Peyer's patch (tissue), 4 donors: Measurements from ENCODE around the gene TMEM128. TPM values are rescaled to one million over a fixed set of nuclear protein-coding genes. Genes with fewer than 3 reads are reported as not detected.

Experiments
- DNase-seq, 3 donors: peaks; one replicate each; pipeline ENCODE4 v3.0.0-alpha.2; 2017 to 2019
- H3K27ac ChIP-seq, 4 donors: fragments of 200-600 bp; sonication (generic); one replicate each; pipeline ENCODE4 v1.5.1; 2016 to 2019
- H3K27me3 ChIP-seq, 2 donors: fragments of 200-600 bp; sonication (generic); one replicate each; pipeline ENCODE4 v1.5.1; 2019
- H3K36me3 ChIP-seq, 3 donors: fragments of 200-600 bp; sonication (generic); one replicate each; pipeline ENCODE4 v1.5.1; 2016 to 2019
- H3K4me1 ChIP-seq, 4 donors: fragments of 200-600 bp; sonication (generic); one replicate each; pipeline ENCODE4 v1.5.1; 2016 to 2019
- H3K4me3 ChIP-seq, 4 donors: fragments of 200-600 bp; sonication (generic); 1 replicate in 3 of 4; 2 replicates in 1 of 4; pipeline ENCODE4 v1.5.1; 2016 to 2019; ENCODE audit warnings: mild to moderate bottlenecking in 1 of 4
- H3K9me3 ChIP-seq, 4 donors: fragments of 200-600 bp; sonication (generic); one replicate each; pipeline ENCODE4 v1.5.1; 2016 to 2019; ENCODE audit warnings: mild to moderate bottlenecking in 1 of 4
- POLR2A ChIP-seq, 2 donors: fragments of 450-650 bp; IDR thresholded peaks; one replicate each; pipeline ENCODE4 v1.5.1; 2017; ENCODE audit warnings: antibody characterized with exemption in 2 of 2, mild to moderate bottlenecking in 2 of 2, moderate library complexity in 2 of 2
- total RNA-seq, 4 donors: library from RNA; depleted of rRNA; stranded (reverse); fragments of >200 nt; gene quantifications; one replicate each; pipeline ENCODE4 v1.1.0, GENCODE V29; 2016
- TF ChIP-seq, protein P1 (sequence below), 6 experiments: fragments of 450-650 bp in 4 of 6; fragments of 200-600 bp in 2 of 6; sonication (generic) in 1 of 6; IDR thresholded peaks; one replicate each; pipeline ENCODE4 v1.5.1; 2017 to 2019; ENCODE audit warnings: antibody characterized with exemption in 6 of 6, mild to moderate bottlenecking in 3 of 6, moderate library complexity in 1 of 6

Gene TMEM128, protein sequence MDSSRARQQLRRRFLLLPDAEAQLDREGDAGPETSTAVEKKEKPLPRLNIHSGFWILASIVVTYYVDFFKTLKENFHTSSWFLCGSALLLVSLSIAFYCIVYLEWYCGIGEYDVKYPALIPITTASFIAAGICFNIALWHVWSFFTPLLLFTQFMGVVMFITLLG
- total RNA-seq, result 10 to 100 TPM; 10.7 to 15.5 (median 14.2) TPM

DNA sequence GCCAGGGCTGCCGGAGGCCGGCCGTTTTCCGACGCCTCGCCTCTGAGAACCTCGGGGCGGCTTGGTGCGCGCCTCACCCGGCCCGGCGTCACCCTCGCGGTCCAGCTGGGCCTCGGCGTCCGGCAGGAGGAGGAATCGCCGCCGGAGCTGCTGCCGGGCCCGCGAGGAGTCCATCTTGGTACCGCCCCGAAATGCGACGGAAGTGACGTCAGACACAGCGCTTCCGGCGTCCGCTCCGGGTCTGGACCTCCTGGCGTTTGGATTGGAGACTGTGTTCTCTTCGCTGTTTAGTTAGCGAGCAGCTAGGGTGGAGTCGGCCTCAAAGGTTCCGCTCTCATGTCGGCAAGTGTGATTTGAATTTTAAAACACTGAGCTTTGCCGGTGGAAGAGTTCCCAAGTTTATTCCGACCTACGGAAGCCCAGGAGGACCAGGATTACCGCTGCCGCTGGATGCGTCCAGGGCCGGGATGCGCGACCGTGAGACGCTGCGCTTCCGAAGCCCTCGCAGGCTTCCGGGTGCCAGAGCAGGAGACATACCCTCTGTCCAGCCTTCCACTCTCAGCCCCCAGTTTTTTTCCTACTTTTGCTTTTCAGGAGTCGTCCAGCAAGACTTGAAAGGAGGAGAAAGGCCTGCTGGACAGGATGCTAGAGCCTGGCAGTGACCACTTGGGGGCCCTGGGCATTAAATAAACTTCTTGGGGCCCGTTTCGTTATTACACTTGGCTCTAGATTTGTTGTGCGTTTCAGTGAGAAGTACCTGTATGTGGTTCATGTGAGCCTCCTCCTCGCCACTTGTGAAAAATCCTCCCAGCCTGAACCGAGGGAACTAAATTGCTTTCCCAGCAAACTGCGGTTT is at the start of gene TMEM128:
Gene TMEM128 (minus strand): TSS at position 195 of the 856 bp plus-strand sequence. CDS start 21 bp downstream, at position 174.
- Histone ChIP-seq H3K27ac (peak within 1 kb of the TSS; percentile 80 to 94 (median 87)), H3K4me3 (peak within 1 kb of the TSS; percentile 70 to 88 (median 76)), H3K9me3 (no peaks in the 10 kb centered on the region), H3K4me1 (peaks cover 0 to 26% (median 6%) of the 10 kb centered on the region in 4 donors), H3K27me3 (no peaks in the 10 kb centered on the region), H3K36me3 (peaks cover 0 to 21% (median 0%) of the 10 kb centered on the region in 3 donors)
- DNase-seq, result peak; percentile 89 to 97 (median 95)
- TF ChIP-seq, protein P1, sequence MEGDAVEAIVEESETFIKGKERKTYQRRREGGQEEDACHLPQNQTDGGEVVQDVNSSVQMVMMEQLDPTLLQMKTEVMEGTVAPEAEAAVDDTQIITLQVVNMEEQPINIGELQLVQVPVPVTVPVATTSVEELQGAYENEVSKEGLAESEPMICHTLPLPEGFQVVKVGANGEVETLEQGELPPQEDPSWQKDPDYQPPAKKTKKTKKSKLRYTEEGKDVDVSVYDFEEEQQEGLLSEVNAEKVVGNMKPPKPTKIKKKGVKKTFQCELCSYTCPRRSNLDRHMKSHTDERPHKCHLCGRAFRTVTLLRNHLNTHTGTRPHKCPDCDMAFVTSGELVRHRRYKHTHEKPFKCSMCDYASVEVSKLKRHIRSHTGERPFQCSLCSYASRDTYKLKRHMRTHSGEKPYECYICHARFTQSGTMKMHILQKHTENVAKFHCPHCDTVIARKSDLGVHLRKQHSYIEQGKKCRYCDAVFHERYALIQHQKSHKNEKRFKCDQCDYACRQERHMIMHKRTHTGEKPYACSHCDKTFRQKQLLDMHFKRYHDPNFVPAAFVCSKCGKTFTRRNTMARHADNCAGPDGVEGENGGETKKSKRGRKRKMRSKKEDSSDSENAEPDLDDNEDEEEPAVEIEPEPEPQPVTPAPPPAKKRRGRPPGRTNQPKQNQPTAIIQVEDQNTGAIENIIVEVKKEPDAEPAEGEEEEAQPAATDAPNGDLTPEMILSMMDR (IDR thresholded peaks at IDR 0.05), result peak in 3 of 6 experiments; percentile 25 to 45 (median 44)
- TF ChIP-seq POLR2A (IDR thresholded peaks at IDR 0.05), result peak; percentile 65 to 83

DNA sequence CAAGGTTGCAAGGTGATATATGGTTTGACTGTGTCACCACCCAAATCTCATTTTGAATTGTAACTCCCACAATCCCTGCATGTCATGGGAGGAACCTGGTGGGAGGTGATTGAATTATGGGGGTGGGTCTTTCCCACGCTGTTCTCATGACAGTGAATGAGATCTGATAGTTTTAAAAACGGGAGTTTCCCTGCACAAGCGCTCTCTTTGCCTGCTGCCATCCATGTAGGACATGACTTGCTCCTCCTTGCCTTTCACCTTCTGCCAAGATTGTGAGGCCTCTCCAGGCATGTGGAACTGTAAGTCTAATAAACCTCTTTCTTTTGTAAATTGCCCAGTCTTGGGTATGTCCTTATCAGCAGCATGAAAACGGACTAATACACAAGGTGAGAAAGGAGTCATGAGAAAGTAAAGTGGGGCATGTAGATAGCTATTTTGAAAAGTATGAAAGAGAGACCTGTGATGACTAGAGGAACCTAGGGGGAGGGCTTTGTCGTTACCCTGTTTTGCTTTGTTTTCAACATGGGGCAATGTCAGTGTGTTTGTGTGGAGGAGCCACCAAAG is 48.3 kb upstream of the TMEM128 start:
- Histone ChIP-seq H3K27ac (no peak overlapping the region), H3K27me3 (no peaks in the 10 kb centered on the region), H3K4me3 (no peak overlapping the region), H3K4me1 (peaks cover 0 to 5% (median under 1%) of the 10 kb centered on the region in 4 donors), H3K9me3 (no peaks in the 10 kb centered on the region), H3K36me3 (no peaks in the 10 kb centered on the region)
- DNase-seq, result no peak
- TF ChIP-seq, protein P1 (IDR thresholded peaks at IDR 0.05), result no peak
- no peak for TF ChIP-seq POLR2A (IDR thresholded peaks at IDR 0.05)

DNA sequence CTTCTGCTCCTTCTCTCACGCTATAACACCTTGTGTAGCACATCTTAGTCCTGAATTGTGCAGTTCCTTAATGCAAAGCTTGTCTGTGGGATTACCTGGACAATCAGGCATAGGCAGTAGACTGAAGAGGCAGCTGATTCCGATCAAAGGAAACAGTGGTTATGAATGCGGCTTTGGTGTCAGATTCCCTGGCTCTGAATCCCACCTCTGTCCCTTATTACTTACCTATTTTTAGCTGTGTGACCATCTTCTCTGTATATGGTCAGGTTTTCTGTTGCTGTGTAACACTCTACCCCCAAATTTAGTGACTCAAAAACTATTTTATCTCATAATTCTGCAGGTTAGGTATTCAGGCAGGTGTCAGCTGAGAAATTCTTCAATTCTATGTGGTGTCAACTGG is 45.3 kb upstream of the TMEM128 start:
- H3K27ac ChIP-seq, result no peak overlapping the region
- DNase-seq, result no peak
- no peak for TF ChIP-seq POLR2A (IDR thresholded peaks at IDR 0.05)
- TF ChIP-seq, protein P1 (IDR thresholded peaks at IDR 0.05), result no peak

DNA sequence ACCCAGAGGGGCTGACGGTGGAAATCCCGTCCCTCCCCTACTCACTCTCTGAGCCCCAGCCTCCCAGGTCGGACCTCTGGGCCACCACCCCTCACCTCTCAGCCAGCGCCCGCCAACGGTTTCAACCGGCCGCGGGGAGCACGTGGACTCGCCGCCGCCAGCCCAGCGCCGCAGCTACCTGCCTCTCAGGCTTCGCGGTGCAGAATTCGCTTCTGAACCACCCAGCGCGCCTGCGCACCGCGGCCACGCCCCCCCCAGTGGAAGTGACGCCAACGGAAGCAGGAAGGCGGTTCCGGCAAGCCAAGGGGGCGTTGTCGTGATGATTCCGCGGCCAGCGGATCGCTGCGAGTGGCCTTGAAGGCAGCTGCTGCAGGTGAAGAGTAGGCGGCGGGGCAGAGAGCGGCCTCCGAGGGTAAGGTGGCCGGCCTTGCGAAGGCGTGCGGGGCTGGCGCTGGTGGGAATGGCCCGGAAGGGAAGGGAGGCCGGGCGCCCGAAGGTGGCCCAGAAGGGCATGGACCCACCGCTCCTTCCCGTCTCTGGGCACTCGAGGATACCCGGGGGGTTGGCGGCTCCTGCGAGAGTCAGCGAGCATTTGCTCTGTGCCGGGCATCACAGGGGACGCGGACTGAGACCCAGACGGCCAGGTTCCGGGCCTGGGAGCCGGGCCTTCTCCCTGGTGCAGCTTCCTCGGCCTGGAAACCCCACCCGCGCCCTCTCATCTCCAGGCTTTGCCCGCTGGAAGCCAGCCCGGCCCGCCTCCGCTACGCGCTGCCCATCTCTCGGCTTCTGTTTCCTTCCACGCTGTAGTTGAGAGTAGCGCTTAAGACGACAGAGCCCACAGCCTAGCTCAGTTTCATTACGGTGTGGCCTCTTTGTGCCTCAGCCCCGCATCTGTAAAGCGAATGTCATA is 42.2 kb upstream of the TMEM128 start, which contains the start of the genes LYAR and ZBTB49:
Gene LYAR (minus strand): TSS at position 214 of the 910 bp plus-strand sequence. CDS start 6,412 bp downstream, outside the sequence.
Gene ZBTB49 (plus strand): TSS at position 311 of the 910 bp plus-strand sequence. CDS start 9,695 bp downstream, outside the sequence.
- H3K27ac ChIP-seq, result peak within 1 kb of the TSS; percentile 73 to 81 (median 76)
- H3K36me3 ChIP-seq, result no peaks in the 10 kb centered on the region
- peaks cover 3 to 24% (median 9%) of the 10 kb centered on the region in 4 donors for H3K4me1 ChIP-seq
- DNase-seq, result peak; percentile 89 to 97 (median 97)
- peak within 1 kb of the TSS; percentile 70 to 93 (median 82) for H3K4me3 ChIP-seq
- H3K9me3 ChIP-seq, result no peaks in the 10 kb centered on the region
- TF ChIP-seq POLR2A (IDR thresholded peaks at IDR 0.05), result peak; percentile 35 to 74
- TF ChIP-seq, protein P1 (IDR thresholded peaks at IDR 0.05), result no peak
- H3K27me3 ChIP-seq, result no peaks in the 10 kb centered on the region

More for the DNA sequence above, 45.3 kb upstream of the TMEM128 start:
- no peaks in the 10 kb centered on the region for H3K27me3 ChIP-seq
- H3K9me3 ChIP-seq, result no peaks in the 10 kb centered on the region
- H3K4me1 ChIP-seq, result peaks cover 3 to 24% (median 9%) of the 10 kb centered on the region in 4 donors
- H3K36me3 ChIP-seq, result no peaks in the 10 kb centered on the region
- H3K4me3 ChIP-seq, result no peak overlapping the region
